ENCODE measurements around the gene MDK.
A peak's percentile ranks its signal among the peaks of the same experiment; 100 is the strongest.

Gene MDK, protein sequence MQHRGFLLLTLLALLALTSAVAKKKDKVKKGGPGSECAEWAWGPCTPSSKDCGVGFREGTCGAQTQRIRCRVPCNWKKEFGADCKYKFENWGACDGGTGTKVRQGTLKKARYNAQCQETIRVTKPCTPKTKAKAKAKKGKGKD

DNA sequence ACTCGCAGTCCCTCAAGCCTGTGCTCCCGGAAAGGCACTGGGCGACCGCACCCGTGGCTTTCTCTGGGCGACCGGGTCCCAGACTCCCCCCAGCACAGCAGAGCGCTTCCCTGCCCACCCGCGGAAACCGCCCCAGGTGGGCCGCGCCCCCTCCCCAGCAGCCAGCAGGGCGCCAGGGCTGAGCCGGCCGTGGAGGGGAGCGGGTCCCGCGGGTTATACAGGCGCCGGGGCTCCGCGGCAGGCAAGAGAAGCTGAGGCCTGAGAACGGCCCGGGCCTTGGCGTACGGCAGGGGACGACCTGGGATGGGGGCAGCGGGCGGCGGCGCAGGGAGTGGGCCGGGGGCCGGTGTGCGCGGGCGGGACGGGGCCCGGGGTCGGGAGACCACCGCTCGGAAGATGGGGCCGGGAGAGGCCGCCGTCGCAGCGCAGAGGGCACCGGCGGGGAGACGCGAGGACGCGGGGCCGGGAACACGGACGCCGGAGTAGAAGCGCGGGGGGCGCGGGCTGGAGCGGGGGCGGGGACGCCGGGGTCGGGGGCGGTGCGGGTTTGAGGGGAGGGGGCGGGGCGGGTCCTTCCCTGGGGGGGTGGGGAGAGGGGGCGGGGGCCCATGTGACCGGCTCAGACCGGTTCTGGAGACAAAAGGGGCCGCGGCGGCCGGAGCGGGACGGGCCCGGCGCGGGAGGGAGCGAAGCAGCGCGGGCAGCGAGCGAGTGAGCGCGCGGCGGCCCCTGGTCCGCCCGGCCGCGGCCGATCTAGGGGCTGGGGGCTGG, at the start of gene MDK:
MDK (plus strand) TSS at position 622 of the 771 bp plus-strand sequence. CDS start 389 bp downstream, outside the sequence.
- no peak for DNase-seq

DNA sequence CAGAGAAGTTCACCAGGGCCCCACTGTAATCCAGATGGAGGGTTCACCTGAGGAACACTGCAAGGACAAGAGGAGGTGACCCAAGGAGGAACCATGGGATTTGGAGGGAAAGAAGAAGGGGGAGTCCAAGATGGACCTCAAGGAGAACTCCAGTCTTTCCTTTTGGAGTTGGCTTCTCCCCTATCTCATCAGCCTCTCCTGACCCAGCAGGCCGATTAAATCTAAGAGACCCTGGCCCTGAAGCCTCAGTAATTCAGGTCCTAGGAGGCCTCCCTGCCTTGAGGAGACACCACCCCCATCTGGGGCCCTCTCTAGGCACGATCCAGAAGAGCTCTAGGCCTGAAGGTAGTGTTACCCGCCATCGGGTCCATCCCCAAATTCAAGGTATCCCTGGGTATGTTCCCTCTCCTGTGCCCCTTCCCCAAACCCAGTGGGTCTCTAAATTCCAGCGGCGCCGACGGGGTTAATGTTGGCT, 49.3 kb upstream of the MDK start:
- DNase-seq = no peak

DNA sequence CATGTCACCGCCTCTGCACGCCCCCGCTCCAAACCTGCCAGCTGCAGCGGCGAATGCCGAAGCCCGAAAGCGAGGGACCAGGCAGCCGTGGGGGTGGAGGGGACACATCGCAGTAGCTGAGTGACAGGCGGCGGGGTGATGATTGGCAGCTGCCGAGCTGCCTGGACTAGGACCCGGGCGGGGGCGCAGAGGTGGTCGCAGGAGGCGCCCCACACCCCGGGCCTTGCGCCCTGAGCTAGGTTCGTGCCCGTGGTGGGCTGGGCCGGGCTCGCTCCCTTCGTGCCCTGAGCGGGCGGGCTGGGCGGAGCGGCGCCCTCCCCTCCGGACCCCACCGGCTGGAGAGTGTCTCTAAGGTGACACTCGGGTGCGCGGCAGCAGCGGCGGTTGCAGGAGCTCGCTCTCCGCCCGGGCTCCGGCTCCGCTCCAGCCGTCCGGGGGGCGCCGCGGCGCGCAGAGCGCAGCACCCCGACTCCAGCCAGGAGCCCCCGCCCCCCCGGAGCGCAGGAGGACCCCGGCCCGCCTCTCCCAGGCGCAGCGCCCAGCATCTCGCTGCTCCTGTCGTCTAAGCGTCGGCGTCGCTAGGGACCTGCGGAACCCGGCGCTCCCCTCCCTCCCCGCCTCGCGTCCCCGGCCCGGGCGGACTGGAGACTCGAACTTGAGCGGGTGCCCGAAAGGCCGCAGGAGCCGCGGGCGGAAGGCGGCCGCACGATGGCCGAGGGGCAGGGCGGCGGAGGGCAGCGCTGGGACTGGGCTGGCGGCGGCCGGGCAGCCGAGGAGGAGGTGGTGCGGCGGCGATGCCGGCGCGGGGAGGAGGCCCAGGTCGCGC, 48.7 kb upstream of the MDK start:
- DNase-seq = no peak

DNA sequence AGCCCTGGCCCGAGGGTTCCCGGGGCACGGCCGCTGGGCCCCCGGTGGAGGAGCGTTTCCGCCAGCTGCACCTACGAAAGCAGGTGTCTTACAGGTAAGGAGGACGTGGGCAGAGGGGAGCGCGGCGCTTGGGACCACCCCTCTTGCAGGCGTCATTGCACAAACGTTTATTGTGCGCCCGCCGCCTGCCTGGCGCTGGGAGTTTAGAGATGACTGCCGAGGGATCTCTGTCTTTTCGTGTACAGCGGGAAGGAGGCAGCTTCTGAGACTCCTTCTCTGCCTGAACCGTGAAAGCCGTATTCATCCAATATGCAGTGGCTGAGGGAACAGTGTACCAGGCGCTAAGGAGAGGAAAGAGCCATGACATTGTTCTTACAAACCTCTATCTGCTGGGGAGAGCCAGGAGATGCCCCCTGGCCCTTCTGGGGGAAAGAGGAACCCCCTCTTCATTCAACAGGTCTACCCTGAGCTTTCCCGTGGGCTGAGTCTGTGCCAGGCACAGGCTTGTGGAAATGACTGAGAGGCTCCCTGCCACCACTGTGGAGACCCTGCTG, 48.0 kb upstream of the MDK start:
- no peak for DNase-seq

DNA sequence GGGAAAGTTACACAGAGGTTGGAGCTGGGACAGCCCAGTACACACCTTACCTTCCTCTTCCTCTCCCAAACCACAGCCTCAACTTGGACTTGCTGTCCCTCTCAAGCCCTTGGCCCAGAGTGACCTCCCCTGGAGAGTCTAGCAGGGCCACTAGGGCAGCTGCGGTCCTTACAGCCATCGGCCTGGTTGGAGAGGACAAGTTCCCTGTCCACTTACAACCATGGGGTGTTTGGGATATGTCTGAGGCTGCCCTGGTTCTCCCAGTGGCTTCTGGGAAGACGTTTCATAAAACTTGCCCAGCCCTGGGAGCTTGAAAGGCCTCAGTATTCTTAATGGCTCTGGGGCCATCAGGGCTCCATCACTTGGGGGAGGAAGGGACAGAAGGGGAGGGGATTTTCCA, 47.3 kb upstream of the MDK start:
- DNase-seq = no peak

DNA sequence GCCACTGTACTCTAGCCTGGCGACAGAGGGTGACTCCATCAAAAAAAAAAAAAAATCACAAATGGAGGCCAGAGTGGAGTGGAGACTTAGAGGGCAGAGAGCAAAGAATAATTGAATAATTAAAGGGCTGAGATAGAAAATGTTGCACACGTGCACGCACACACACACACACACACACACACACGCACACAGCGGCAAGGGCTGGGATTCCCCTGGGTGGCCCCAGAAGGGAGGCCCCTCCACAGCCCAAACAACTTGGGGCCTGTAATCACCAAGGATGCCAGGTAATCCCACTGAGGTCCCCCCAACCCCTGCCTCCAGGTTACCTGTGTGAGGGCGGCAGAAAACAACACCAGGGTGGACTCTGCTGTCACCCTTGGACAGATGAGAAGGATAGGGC, 46.2 kb upstream of the MDK start:
- no peak for DNase-seq

DNA sequence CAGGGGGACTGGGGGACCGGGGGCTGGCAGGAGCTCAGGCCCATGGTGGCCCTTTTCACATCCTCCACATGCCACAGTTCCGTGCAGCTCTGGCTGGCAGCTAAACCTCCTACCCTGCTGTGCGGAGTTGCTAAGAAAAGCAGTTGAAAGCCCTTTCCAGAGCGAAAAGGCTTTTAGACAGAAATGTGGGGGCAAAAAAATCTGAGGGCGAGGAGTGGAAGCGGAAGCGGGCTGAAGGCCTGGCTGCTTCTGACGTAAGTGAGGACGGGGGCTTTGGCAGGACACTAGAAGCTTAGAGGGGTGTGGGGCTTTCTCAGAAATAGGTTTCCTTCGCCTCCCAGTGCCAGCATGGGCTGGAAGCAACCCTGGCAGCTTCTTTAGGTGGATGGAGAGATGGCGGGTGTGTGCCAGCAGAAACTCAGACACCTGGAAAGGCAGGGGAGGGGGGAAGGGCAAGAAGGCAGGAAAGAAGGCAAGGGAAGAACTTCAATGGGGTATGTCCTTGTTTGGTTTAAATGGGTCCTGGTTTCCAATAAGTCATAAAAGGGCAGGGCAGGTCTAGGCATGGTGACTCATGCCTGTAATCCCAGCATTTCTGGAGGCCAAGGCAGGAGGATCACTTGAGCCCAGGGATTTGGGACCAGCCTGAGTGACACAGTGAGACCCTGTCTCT, 45.4 kb upstream of the MDK start:
- peak in 1 of 2 donors; percentile 71 for DNase-seq

DNA sequence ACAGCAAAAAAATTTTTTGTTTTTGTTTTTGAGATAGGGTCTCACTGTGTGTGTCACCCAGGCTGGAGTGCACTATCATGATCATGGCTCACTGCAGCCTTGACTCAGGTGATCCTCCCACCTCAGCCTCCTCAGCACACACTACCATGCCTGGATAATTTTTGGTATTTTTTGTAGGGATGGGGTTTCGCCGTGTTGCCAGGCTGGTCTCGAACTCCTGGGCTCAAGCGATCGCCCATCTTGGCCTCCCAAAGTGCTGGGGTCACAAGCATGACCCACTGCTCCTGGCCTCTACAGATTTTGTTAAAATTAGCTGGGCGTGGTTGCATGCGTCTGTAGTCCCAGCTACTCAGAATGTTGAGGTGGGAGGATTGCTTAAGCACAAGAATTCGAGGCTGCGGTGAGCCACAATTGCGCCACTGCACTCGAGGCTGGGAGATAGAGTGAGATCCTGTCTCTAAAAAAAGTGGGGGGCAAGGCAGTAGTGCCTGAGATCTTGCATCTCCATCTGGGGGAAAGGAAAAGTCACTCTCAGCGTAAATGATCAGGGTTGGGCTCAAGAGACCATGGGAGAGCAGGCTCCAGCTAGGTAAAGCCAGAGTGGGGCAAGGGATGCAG, 44.8 kb upstream of the MDK start:
- no peak for DNase-seq

DNA sequence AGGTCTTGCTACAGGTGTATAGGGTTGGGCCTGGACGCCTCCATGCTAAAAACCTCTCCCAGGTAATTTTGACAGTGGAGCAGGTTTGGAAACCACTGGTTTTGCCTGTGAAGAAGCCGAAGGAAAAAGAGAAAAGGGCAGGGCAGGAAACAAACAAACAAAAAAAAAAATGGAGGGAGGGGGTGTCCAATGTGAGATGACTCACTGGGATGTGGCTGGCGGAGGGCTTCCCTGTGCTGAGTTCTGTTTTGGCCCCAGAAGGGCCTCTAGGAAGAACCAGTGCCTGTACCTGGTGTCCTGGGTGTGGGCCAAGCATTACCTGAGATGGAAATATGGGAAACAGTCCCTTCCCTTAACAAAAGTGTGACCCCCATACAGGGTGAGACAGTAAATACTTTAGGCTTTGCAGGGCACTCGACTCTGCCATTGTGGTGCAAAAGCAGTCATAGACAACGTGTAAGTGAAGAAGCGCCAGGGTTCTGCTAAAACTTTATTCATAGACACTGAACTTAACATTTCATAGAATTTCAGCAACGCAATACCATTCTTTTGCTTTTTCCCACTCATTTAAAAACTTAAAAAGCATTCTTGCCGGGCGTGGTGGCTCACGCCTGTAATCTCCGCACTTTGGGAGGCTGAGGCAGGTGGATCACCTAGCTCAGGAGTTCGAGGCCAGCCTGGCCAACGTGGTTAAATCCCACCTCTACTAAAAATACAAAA, 43.7 kb upstream of the MDK start:
- DNase-seq = no peak

DNA sequence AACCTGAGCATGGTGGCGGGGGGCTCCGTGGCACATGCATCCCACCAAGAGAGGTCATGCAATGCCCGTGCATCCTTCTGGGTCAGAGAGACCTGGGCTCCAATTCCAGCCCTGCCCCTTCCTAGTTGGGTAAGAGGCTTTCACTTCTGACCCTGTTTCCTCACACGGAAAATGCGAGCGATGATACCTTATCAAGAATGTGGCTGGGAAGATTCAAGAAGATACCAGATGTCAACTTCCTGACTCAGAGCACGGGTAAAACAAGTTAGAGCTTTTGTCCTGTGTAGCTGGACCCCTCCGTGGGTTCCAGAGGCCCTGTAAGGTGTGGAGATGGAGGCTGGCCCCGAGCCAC, 42.9 kb upstream of the MDK start:
- DNase-seq = no peak

DNA sequence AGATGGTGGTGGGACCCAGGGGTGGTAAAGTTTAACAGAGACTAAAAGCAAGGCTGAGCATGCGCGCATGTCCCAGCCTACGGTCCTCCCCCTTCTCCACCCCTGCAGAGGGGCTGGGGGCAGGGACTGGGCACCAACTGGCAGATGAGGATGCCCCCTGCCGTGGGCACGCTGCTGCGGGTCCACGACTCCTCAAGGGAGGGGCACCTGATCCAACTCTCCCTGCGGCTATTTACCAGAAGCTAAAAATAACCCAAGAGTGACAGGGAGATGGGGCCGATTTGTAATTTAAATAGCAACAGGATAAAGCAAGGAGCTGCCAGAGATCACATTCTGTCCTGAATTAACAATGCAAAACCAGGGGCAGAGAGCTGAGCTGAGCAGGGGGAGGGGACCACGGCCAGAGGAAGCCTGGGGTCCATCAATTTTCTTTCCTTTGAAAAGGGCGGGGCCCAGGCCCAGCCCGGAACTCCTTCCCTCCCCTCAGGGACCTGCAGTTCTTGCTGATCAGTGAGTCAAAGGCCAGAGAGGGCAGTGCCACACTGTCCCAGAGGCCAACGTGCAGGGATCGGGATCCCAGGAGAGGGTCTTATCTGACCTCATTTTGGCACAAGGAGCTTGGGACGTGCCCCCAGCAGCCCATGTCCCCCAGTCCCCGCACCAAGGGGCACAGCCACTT, 42.3 kb upstream of the MDK start:
- DNase-seq = no peak

DNA sequence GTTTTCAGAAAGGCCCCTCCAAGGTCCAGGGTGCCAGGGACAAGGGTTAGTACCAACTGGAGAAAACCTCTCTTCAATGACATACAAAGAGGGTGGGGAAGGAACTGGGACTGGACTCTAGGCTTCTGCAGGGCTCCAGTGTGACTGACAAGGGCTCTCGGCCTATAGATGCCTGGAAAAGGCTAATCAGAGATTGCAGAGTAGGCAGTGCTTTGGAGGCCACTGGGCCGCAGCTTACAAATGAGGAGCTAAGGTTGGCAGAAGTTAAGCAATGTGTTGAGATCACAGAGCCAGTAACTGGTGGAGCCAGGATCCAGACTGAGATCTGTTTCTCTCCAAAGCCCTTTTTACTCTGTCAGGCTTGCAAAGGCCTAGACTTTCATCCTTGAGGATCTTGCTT, 41.7 kb upstream of the MDK start:
- DNase-seq = no peak

DNA sequence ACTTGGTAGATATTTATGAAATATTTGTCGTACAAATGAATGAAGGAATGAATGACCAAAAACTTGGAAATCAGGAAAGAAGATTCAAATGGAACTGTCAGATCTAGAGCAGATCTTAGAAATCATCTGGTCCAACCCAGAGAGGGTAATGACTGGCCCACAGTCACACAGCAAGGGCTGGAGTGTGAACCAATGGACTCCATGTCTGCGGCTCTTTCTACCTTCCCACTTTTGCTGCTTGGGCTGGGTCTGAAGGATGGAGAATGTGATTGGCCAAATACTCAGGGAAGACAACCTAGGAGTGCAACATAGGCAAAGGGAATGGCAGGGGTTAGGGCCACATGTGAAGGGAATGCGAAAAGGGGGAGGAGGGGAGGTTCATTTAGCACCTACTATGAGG, 40.0 kb upstream of the MDK start:
- DNase-seq = no peak

DNA sequence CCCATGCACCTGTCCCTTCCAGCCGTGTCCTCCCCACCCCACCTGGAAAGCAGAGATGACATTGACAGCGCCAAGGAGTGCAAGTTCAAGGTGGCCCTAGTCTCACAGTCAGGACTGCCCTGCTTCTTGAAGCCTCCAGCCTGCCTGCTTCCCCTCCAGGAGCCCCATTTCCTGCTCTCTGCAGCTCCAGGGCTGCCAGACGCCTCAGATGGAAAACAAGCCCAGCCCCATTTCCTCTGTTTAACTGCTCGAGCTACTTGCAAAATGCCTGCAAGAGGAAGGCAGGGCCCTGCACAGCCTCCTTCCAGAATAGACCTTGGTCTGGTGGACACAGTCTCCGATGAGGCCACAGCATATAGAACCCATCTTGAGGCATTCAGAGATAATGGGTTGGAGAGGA, 39.2 kb upstream of the MDK start:
- DNase-seq = no peak

DNA sequence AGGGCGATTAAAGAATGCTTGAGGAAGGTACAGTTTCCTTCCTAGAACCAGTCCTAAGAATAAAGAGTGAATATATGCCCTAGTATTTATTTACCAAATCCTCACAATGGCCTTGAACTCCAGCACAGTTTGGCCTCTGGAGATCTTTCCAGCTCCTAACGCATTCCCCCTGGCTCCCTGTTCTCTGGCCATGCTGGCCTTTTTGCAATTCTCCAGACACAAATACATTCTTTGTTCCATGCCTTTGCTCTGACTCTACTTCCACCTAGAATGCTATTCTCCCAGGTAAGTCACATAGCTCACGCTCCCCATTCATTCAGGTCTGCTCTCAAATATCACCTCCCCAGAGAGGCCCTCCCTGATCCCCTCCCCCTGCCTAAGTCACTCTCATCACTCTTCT, 37.9 kb upstream of the MDK start:
- DNase-seq = no peak

DNA sequence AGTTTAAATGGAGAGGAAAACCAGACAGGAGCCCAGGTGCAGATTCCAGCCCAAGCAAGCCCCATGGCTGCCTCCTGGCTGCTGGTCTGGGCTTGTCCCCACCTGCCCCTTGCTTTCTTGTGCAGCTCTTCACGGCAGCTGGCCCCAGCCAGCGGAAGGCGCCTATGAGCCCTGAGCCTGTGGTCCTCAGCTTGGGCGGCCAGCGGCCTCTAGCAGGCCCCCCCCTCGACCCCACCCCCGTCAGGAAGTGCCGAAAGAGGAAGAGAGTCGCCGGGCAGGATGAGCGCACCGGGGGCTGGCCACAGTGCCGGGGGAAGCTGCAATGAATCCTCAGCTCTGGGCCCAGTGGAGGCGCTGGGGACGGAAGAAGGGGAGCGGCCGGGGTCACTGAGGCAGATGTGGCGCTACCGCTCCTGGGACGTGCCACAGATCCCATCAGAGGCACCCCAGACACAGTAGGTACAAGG, 36.3 kb upstream of the MDK start:
- no peak for DNase-seq

DNA sequence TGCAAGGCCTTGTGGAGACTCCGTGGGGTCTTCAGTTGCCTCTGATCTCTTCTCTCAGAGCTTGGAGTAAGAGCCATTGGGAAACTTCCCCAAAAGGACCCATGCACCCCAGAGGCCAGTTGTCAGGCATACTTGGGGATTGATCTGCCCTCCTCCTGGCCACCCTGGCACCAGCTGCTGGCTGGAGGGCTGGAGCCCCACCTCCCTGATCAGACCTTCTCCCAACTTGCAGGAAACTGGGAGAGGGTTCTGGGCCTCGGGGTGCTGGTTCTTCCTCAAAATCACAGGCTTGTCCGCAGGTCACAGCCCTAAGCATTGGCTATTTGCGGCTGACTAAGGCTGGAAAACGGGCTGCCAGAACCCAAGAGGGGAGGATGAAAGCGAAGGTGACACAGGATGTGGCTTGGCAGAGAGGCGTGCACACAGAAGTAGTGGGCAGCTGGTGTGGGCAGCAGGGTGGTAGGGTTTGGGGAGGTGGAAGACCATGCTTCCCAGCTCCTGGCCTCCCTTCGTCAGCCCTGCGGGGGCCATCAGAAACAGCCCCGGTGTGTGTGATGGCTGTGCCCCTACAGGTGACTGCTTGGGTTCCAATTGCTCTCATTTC, 35.5 kb upstream of the MDK start:
- no peak for DNase-seq

DNA sequence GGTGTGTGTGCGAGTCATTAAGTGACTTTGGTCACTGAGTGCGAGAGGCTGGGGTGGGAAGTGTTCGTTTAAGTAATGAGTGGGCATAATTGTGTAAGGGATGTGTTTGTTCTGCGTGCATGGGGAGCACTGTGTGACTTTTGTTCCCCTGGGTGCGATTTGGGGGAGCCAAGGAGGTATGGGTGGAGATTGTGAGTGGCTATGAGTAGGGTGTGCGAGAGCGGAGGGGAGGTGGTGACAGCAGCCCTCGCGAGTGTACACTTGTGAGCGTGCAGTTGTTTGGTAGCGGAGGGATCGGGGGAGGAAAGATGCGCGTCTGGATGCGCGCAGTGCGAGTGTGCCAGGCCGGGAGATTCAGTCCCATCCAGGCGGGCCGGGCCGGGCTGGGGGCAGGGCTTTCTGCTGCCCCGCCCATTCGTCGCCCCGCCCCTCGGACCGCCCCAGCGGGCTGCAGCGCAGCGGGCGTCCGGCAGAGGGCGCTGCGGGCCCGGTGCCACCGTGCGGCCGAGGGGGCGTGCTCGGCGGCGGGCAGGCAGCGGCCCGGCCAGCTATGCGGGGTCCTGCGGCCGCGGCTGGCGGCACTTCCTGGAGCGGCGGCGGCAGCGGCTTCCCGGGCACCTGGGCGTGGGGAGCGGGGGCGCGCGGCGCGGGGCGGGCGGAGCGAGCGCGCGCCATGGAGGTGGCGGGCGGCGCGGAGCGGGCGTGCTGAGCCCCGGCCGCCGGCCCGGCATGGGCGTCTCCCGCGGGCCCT, 34.4 kb upstream of the MDK start, which contains the start of gene DGKZ:
DGKZ (plus strand) TSS at position 578 of the 751 bp plus-strand sequence. CDS start 197 bp downstream, outside the sequence.
- peak; percentile 81 to 84 for DNase-seq

DNA sequence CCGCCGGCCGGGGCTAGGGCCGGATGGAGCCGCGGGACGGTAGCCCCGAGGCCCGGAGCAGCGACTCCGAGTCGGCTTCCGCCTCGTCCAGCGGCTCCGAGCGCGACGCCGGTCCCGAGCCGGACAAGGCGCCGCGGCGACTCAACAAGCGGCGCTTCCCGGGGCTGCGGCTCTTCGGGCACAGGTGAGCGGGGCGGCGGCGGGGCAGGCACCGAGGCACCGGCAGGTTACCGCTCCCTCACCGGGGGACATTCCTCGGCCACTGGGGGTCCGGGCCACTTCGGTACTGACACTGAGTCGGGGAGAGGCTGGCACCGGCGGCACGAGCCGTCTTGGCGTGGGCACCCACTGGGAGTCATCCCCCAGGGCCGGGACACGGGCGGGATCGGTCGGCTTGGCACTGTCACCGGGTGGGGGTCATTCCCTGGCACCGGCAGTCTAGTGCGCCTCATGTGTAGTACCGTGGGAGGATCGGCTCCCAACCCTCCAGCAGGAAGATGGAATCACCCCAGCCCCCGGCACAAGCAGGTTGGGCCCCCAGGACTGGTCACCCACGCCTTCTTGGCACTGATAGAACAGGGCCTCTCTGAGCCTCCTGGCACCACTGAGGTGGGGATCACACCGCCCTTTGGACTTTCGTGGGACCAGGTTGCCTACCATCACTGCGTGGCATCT, 33.7 kb upstream of the MDK start:
- DNase-seq = no peak

Measured in hippocampal formation (tissue), 2 donors.